Calu3 (cell line): ENCODE data around the gene NDUFA13. TPM values are rescaled to one million over a fixed set of nuclear protein-coding genes. Genes with fewer than 3 reads are reported as not detected.

ENCODE experiments used
- BruUV-seq: library from RNA; stranded (reverse); fragments of 400-500 nt; replicated peaks from 2 replicates; lab custom pipeline; 2021; lab: Mats Ljungman, UMichigan
- CTCF ChIA-PET: fragments of 300-600 bp; sonication (Branson Sonifier 250); formaldehyde crosslinking; loops from one replicate; lab custom pipeline; 2022; ENCODE audit warnings: antibody characterized with exemption; lab: Charles Lee
- DNase-seq: peaks from one replicate; pipeline ENCODE4 v3.0.0; 2022
- H3K27ac Mint-ChIP-seq: one replicate; pipeline ENCODE4 v1.8.0; 2022; ENCODE audit warnings: mixed read lengths; ENCODE audit not compliant: unreplicated experiment
- H3K27me3 Mint-ChIP-seq: one replicate; pipeline ENCODE4 v1.8.0; 2022; ENCODE audit warnings: mixed read lengths; ENCODE audit not compliant: unreplicated experiment
- H3K36me3 Mint-ChIP-seq: one replicate; pipeline ENCODE4 v1.8.0; 2022; ENCODE audit warnings: mild to moderate bottlenecking, moderate library complexity, mixed read lengths; ENCODE audit not compliant: insufficient read depth, unreplicated experiment
- H3K4me1 Mint-ChIP-seq: one replicate; pipeline ENCODE4 v1.8.0; 2022; ENCODE audit warnings: mild to moderate bottlenecking, low read depth, mixed read lengths; ENCODE audit not compliant: unreplicated experiment
- H3K4me3 Mint-ChIP-seq: one replicate; pipeline ENCODE4 v1.8.0; 2022; ENCODE audit warnings: mild to moderate bottlenecking, low read depth, moderate library complexity, mixed read lengths; ENCODE audit not compliant: unreplicated experiment
- H3K9me3 Mint-ChIP-seq: one replicate; pipeline ENCODE4 v1.8.0; 2022; ENCODE audit warnings: low read depth, mixed read lengths; ENCODE audit not compliant: unreplicated experiment
- intact Hi-C: fragments of 100-400 bp; cut with micrococcal nuclease; formaldehyde crosslinking; loops from one replicate; pipeline ENCODE4 v1.10.0; 2022; ENCODE audit not compliant: unreplicated experiment
- total RNA-seq: library from RNA; stranded (reverse); gene quantifications from 2 replicates; pipeline ENCODE4 v1.2.3, GENCODE V29; 2022
- TF ChIP-seq, protein P1 (sequence below): fragments of 200-600 bp; IDR thresholded peaks from one replicate; pipeline ENCODE4 v1.8.0; 2022; ENCODE audit warnings: antibody characterized with exemption; ENCODE audit not compliant: unreplicated experiment

NDUFA13 gene
- total RNA-seq, 1 experiment from 2014 or later, result 191 TPM

DNA sequence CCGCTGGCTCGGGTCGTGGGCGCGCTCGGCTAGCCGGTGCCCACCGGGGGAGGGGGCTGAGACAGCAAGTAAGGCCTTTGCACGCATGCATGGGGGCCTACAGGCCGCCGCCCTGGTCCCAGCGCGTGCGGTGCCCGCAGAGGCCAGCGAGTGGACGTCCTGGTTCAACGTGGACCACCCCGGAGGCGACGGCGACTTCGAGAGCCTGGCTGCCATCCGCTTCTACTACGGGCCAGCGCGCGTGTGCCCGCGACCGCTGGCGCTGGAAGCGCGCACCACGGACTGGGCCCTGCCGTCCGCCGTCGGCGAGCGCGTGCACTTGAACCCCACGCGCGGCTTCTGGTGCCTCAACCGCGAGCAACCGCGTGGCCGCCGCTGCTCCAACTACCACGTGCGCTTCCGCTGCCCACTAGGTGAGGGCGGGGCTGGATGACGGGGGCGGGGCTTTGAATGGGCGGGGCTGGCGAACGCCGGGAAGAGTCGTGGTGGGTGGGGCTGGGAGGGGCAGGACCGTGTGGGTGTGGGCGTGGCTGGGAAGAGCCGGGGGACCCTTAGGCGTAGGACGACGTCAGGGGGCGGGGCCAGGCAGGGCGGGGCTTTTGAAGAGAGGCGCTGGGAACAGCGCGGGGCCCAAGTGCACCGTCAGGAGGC is 24.2 kb downstream of the NDUFA13 start:
- Mint-ChIP-seq H3K4me1 (no peaks in the 10 kb centered on the region), H3K4me3 (no peak overlapping the region), H3K27ac (no peak overlapping the region), H3K9me3 (no peaks in the 10 kb centered on the region), H3K36me3 (peaks cover 10% of the 10 kb centered on the region), H3K27me3 (peaks cover 12% of the 10 kb centered on the region)
- no TSS peak for BruUV-seq
- intact Hi-C loops, result no loop called here
- CTCF ChIA-PET, result no interaction called here
- no peak for DNase-seq
- TF ChIP-seq, protein P1, sequence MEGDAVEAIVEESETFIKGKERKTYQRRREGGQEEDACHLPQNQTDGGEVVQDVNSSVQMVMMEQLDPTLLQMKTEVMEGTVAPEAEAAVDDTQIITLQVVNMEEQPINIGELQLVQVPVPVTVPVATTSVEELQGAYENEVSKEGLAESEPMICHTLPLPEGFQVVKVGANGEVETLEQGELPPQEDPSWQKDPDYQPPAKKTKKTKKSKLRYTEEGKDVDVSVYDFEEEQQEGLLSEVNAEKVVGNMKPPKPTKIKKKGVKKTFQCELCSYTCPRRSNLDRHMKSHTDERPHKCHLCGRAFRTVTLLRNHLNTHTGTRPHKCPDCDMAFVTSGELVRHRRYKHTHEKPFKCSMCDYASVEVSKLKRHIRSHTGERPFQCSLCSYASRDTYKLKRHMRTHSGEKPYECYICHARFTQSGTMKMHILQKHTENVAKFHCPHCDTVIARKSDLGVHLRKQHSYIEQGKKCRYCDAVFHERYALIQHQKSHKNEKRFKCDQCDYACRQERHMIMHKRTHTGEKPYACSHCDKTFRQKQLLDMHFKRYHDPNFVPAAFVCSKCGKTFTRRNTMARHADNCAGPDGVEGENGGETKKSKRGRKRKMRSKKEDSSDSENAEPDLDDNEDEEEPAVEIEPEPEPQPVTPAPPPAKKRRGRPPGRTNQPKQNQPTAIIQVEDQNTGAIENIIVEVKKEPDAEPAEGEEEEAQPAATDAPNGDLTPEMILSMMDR, result no peak

DNA sequence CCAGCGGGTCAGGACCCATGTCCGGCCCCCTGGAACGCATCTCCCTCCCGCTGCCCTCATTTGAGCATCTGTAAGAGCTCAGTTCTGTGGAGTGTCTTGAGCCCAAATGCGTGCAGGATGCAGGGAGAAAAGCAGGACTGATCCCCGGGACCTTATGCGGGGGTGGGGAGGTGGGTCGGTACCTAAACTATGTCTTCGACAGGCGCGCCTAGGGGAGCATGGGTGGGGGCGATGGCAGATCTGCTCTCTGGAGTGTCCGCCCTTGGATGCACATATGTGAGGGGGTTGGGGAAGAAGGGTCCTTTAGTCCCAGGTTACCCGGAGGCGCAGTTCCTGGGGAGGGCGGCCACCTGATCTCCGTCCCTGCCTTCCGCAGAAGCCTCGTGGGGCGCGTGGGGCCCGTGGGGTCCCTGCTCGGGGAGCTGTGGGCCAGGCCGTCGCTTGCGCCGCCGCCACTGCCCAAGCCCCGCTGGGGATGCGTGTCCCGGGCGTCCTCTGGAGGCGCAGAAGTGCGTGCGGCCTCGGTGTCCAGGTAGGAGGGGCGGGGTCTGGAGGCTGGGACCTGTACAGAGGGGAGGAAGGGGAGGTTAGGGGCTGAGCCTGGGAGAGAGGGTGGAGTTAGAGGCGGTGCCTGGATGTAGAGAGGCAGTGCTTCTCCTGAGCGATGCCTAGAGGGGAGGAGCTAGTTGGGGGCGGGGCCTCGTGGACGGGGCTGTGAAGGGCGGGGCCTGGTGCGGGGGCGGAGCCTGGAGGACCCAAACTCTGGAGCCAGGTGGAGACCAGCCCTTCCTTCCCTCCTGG is 24.9 kb downstream of the NDUFA13 start:
- intact Hi-C loops, result no loop called here
- peaks cover 12% of the 10 kb centered on the region for H3K27me3 Mint-ChIP-seq
- TF ChIP-seq, protein P1, result no peak
- CTCF ChIA-PET, result no interaction called here
- peaks cover 10% of the 10 kb centered on the region for H3K36me3 Mint-ChIP-seq
- H3K27ac Mint-ChIP-seq, result no peak overlapping the region
- peak; percentile 63 for DNase-seq
- no peaks in the 10 kb centered on the region for H3K9me3 Mint-ChIP-seq
- BruUV-seq, result no TSS peak
- H3K4me1 Mint-ChIP-seq, result no peaks in the 10 kb centered on the region
- H3K4me3 Mint-ChIP-seq, result no peak overlapping the region

DNA sequence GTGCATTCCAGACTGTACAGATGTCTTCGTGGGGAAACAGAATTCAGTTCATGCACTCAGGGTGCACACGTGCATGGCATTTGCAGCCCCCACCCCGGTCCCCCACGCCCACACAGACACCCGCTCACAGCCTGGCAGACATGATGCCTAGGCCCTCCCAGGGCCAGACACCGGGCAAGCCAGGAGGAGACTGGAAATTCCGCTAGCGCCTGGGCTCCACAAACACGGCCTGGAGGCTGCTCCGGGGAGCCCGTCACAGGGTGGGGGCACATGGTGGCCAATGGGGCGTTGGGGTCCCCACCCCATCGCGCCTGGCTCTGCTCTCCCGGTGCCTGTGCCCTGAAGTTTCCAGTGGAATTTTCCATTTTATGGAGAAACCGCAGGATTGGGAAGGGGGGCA is 25.6 kb downstream of the NDUFA13 start:
- DNase-seq, result no peak
- peaks cover 12% of the 10 kb centered on the region for H3K27me3 Mint-ChIP-seq
- TF ChIP-seq, protein P1, result no peak
- no peak overlapping the region for H3K27ac Mint-ChIP-seq
- intact Hi-C loops, result no loop called here
- no peaks in the 10 kb centered on the region for H3K9me3 Mint-ChIP-seq
- H3K4me1 Mint-ChIP-seq, result no peaks in the 10 kb centered on the region
- no peak overlapping the region for H3K4me3 Mint-ChIP-seq
- no TSS peak for BruUV-seq
- peaks cover 5% of the 10 kb centered on the region for H3K36me3 Mint-ChIP-seq
- CTCF ChIA-PET, result no interaction called here

DNA sequence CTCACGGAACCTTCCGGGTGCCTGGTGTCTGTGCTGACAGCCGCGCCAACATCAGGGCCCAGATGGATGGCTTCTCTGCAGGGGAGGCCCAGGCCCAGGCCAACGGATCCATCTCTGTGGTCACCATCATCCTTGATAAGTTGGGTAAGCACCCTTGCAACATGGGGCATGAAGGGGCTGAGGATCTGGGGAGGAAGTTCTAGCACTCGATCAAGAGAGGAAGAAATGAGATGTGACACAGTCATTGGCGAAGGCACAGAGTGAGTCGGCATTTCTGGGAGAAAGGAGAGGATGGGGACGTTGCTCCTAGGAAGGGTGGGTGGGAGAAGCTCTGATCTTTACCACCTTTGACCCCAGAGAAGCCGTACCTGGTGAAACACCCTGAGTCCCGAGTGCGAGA is 26.5 kb downstream of the NDUFA13 start:
- TF ChIP-seq, protein P1, result no peak
- intact Hi-C loops, result no loop called here
- H3K27me3 Mint-ChIP-seq, result peaks cover 12% of the 10 kb centered on the region
- peaks cover 3% of the 10 kb centered on the region for H3K36me3 Mint-ChIP-seq
- no peaks in the 10 kb centered on the region for H3K4me1 Mint-ChIP-seq
- H3K4me3 Mint-ChIP-seq, result no peak overlapping the region
- no peak overlapping the region for H3K27ac Mint-ChIP-seq
- no peaks in the 10 kb centered on the region for H3K9me3 Mint-ChIP-seq
- BruUV-seq, result no TSS peak
- CTCF ChIA-PET, result no interaction called here
- DNase-seq, result no peak
